HG02943 (cell line): ENCODE measurements around the gene NPTX1.
A peak's percentile ranks its signal among the peaks of the same experiment; 100 is the strongest.

Experiments
- ATAC-seq: cut with Tn5 transposase; IDR thresholded peaks from one replicate; pipeline ENCODE4 v1.9.1; 2021; ENCODE audit warnings: mild to moderate bottlenecking, low read depth, moderate library complexity; ENCODE audit not compliant: unreplicated experiment

NPTX1 gene

DNA sequence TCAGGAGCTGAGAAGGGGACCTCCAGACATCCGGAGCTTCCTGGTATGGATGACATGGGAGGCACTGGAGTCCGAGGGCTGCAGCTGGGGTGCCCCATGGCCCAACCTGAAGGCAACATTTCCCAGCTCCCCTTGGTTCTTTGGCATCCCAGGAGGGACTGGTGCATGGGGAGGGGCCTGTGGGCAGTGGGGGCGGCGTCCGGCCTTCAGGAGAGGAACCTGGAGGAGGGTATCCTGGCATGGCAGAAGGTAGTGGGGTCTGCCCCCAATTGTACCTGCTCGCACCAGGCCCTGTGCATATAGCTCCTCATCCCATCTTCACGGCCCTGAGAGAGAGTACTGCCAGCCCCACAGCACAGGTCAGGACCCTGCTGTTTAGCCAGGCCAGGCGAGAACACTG lies 11.9 kb downstream of the NPTX1 start:
- no peak for ATAC-seq

DNA sequence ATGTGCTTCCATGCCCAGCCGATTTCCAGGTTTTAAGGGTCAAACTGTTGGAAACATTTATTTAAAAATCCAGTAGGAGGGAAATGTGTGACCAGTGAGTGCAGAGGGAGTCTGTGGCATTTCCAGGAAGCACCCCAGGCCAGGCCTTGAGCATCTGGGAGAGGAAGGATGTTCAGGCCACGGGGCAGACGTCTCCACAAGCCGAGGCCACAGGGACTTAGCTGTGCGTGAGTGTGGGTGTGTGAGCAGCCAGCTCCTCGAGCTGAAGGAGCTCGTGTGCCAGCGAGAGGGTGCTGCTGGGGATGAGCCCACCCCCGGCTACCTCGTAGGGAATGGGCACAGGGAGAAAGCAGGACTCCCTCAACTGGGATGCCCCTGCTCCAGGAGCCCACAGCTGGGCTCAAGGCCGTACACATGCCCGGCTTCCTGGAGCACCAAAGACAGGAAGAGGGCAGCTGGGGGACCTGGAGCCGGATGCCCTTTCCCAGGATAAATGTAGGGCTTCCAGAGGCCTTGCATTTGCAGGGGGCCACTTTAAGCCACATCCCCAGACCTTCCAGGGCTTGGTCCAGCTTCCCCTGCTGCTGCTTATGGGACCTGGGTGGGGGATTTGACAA lies 12.5 kb downstream of the NPTX1 start:
- no peak for ATAC-seq

DNA sequence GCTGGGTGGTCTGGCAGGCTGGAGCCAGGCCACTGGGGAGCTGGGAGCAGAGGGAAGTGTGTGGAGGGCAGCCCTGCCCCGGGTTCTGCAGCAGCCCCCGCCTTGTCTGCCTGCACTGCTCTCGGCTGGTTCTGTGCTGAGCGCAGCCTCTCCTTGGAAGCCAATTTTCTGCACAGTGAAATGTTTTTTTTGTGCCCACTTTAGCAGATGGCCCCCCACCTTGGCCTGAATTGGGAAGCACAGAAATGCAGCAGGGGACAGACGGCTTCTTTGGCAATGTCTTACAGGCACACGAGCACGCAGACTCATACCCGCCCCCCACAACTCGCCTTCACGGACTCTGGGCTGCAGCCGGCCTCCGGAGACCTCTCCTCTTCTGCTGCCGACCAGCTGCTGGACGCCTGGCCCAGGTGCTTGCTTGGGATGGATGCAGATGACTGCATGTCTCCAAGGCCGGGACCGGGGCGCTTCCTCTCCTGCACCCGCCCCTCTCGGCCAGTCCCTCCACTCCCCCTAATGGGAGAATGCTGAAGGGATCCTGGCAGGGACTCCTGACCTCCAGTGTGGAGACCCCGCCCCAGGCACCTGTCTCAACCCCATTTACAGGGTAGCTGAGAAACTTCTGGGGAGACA lies 14.8 kb downstream of the NPTX1 start:
- ATAC-seq: no peak

DNA sequence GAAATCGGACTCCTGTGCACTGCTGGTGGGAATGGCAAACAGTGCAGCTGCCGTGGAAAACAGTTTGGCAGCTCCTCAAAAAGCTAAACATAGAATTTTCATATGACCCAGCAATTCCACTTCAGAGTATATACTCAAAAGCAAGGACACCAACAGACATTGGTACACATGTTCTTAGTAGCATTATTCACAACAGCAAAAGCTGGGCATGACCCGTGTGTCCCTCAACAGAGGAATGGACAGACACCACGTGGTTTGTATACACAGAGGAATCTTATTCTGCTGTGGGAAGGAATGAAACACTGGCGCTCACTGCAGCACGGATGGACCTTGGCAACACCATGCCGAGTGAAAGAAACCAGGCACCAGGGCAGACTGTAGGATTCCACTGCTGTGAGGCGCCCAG lies 16.0 kb downstream of the NPTX1 start:
- no peak for ATAC-seq

DNA sequence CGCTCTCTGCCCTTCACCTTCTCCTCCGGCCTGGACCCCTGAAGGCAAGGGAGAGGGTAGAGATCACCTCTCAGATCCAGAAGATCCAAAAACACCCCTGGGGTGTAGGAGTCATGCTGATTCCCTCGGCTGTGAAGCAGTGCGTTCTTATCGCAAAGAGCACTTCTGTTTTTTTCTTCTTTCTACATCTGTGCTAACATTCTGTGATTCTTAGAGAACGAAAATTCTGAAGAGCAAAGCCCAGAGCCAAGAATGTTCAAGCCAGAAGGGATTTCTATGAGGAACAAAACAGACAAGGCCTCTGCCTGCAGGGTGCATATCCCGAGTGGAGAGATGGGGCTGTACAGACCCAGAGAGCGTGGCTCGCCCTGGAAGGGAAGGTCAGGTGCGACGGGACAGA lies 17.2 kb downstream of the NPTX1 start:
- no peak for ATAC-seq

DNA sequence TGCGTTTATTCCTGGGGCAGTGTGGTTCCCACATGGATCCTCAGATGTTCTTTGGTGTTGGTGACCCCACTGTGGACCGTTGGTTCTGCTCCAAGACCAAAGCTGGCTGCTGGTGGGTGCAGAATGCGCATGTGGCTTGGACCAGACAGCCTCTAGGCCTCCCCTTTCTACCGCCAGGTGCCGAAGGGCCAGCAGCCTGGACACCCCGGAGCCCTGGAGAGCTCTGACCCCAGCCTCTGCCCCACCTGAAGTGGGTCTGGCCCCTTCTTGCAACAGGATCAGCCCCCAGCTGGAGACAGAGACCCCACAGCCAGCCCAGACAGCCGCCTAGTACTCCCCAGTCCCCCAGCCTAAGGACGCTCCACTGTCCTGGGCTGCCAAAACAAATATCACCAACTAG lies 18.4 kb downstream of the NPTX1 start:
- no peak for ATAC-seq

DNA sequence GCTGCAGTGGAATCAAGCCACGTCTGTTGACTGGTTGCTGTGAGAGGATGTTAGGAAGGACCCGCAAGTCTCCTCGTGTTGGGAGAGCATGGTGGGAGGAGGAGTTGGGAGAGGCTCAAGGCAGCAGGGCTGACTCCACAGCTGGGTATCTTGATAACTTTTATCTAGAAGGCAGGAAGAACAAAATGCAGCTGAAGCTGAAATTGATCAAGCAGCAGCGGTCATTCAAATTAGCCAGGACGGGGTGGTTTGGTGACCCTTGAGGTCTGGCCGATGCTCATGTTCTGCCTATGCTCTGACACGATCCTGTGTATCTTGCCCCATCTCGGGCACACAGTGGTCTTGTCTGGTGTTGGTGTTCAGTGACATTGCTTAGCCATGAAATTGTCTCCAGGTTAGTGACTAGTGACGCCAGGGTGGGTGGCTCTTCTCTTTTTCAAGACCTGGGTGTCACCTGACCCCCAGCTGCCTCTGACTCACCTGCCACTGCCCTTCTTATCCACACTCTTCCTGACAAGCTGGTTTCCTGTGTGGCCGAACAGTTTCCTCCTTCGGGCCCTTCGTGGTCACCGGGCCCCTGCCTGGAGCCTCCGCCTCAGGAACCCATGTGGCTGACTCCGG lies 19.1 kb downstream of the NPTX1 start:
- ATAC-seq: no peak

DNA sequence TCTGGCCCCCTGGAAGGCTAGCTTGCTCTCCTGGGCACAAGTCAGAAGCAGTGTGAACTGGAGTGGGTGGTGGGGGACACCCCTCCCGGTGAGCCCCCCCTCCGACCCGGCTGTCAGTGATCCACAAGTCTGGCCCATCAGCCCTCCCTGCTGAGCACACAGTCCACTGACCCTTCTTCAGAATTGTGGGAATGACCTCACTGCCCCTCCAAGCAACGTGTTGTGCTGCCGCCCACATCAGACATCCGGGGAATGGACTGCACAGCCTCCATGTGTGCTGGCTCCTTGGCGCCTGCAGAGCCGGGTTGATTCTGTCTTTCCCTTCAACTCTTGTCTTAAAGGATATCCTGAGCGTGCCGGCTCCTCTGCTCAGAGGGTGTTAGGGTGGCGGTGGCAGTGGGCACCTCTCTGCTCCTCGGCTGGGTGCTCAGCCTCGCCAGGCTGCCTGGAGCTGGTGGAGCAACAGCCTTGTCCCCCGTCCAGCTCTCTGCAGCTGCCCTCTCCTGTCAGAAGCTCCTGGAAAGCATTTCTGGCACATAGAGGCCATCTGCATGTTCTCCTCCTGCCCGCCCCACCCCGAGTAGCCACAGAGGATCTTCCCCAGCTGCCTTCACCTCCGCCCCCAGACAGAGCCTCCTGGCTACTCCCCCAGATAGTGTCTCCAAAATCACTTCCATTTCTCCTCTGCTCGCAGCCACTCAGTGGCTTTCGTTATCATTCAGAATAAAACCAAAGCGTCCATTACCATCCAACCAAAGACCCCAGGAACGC lies 19.8 kb downstream of the NPTX1 start:
- ATAC-seq: no peak

DNA sequence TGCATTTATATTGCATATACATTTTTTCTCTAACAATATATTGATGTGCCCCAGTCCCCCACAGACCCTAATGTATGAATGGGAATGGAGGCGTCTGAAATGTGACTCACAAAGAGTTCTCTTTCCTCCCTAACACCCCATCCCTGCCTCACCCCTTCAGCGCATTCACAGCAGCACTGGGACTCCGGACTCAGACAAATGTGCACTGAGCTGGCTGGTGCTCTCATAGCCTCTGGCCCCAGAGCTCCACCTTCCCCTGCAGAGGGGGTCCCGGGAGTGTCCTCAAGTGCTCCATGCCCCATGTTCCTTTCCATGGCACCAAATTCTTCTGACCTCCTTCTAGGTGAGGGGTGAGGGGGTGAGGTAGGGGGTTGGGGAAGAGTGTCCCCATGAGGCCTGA lies 20.6 kb downstream of the NPTX1 start:
- ATAC-seq: no peak

DNA sequence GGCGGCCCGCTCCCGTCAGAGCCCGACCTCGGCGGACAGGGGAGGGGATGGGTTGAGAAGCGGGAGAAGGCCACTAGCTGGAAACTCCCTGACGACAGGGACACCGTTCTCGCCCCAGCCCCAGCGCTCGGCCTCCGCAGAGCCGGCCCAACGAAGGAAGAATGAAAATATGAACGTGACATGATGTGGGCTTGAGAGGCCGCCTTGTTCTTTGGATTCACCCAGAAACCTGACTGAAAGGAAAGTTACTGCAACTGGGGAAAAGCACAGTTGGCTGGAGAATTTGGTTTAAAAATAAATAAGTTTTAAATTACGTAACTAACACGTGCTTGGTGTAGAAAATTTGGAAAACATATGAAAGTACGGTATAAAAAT lies 21.1 kb downstream of the NPTX1 start:
- ATAC-seq: no peak

DNA sequence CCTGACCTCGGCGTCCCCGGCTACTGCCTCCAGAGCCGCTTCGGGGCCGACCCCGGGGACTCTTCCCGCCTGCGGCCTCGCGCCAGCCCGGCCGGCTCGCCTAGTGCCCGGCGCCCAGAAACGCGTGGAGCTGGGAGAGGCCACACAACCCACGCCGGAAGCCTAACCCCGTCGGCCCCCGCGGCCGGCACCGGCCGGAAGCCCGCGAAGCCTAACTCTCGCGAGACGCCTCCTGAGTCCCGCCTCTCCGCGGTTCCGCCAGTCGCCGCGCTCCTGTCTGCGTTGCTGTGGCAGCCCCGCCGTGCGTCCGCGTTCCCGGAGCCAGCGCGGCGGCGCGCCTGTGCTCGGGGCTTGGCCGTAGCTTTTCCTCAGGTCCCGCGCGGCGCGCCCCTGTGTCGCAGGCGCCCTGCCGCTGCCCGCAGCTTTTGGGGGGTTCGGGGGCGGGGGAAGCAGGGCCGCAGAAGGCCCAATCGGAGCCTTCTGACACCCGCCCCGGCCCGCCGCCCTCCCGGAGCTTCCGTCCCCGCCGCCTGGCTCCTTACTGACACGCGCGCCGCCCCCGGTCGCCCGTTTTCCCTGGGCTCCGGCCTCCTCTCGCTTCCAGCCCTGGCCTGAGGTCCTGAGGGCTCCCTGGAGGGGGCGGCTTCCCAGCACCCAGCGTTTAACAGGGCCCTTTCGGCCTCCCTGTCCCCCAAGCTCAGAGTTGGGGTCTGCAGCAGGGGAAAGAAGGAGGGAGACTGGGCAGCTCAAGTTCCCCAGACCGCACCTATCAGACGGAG lies 21.7 kb downstream of the NPTX1 start:
- peak; percentile 66 for ATAC-seq

DNA sequence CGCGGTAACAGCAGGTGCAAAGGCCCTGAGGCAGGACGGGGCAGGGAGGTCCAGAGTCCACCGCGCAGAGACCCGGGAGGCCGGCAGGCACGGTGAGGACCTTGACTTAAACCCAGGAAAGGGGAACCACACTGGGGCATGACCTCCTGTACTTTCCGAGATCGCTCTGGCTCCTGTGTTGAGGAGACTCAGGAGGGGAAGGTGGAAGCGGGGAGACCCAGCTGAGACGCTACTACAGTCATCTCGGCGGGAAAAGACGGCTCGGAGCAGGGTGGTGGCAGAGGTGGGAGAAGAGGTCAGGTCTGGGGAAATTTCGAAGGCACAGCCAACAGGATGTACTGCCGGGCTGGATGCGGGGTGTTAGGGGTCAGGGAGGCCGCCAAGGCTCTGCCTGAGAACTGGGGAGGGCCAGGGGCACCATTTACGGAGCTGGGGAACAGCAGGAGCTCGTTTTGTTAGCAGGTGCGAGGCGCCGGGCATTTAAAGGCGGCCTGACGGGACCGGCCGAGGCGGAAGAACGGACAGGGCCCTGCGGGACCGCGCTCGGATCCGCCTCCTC lies 22.3 kb downstream of the NPTX1 start:
- ATAC-seq: peak; percentile 20

DNA sequence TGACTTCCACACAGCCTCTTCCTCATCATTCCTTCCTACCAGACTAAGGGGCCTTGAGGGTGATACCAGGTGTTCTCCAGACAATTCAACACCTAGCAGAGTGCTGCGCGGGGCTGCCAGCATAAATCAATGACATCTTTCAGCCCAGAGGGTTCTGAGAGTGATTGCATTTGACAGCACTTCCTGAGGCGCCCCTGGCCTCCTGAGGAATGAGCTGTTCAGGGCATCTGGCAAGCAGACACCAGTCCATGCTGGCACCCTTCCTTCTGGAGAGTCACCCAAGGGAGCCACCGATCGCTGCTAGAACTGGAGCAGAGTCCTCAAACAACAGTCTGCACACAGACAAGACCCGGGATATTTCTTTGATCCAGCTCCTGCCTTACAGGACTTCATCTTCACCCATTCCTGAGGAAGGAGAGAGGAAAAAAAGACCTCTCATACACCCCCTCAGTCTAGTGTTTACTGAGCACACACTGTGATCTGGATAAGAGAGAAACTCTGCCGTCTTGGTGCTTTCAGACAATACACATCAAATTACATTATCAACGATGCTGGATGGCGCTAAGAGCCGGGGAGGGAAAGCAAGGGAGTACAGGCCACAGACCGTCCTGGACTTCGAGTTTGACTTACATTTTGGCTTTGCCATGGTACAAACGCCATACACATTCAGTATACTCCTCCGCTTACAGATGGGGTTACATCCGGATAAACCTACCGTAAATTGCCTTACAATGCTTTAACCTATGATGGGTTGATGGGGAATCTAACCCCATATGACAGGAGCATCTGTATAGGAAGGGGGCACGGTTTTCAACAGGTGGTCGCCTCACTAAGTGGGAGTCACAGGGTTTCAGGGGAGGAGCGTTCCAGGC lies 23.0 kb downstream of the NPTX1 start:
- no peak for ATAC-seq

DNA sequence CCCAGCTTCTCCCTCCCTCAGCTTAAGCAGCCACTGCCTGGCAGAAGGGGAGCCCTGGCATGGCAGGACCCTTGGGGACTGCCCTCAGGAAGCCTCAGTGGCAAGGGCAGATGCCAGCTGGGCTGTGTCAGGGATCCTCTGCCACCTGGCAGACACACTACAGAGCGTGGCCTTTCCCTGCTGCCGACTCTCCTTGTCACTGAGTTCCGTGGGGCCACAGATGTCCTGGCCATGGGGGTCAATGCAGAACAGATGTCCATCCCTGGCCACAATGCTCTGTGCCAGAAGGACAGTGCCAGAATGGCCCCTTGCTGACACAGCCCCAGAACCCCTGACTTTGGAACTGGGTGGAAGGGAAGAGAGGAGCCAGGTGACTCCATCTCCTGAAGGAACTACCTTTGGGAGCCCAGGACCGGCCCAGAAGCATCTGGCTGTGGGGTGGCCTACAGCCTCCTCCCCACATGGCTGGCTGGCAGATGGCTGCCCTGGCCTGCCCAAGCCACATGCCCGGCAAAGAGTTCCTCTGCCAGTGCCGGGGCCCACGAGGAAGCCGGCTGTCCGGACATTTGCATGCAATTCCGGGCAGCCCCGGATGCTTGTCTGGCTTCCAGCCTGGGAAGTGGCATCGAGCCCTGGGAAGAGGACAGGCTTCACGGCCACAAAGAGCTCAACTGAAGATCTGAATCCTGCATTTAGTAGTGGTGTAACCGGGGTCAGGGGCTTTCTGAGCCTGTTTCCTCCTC lies 24.1 kb downstream of the NPTX1 start:
- no peak for ATAC-seq

DNA sequence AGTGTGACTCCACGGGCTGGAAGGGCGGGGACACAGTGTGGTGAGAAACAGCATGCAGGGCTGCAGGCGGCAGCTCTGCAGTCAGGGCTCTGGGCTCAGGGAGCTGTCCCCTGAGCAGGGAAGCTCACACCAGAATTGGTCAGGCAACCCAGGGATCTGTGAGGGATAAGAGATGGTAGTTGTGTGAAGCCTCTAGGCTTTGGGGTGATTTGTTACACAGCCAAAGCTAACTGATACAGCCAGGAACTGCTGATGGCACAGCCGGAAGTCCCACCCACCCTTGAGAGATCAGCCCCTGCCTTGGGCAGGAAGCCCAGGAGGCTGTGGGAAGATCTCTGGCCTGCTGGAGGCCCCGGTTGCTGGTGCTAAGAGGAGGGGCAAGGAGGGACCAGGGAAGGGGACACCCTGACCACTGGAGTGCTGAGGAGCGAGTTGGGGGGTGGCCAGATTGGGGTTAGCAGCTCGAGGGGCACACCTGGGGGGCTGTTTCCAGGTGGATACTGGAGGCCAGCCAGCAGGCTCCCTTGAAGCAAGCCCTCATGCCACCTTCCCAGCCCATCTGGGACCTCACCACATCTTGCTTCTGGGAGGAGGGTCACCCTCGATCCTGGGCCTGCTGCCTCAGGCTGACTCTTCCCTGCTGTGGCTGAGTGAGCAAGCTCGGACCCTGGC lies 25.2 kb downstream of the NPTX1 start:
- ATAC-seq: no peak

DNA sequence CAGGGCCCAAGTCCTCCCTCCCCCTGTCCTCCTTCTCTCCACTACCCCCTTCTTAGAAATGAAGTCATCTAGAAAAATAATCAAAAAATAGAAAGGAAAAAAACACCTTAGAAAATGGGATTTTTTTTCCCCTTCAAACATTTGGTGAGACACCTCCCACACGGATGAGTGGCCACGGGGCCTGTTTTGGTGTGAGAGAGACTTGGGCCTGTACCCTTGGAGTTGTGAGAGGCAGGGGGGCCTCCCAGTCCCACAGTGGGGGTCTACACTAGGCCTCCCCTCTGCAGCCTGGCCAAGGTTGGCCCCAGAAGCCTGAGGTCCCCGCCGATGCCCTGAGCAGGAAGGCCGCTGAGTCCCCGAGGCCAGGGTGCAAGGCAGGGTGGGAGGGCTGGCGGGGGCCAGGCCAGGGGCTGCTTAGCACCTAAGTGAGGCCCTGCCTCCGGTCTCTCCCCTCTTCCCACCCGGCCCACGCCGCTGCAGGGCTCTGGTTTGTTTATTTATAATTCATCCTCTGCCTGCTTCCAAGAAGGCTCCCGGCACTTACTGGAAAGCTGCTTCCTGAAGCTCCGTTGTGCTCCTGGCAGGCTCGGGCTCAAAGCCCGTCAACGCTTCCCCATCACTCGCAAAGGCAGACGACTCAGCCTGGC lies 26.4 kb downstream of the NPTX1 start:
- ATAC-seq: no peak

DNA sequence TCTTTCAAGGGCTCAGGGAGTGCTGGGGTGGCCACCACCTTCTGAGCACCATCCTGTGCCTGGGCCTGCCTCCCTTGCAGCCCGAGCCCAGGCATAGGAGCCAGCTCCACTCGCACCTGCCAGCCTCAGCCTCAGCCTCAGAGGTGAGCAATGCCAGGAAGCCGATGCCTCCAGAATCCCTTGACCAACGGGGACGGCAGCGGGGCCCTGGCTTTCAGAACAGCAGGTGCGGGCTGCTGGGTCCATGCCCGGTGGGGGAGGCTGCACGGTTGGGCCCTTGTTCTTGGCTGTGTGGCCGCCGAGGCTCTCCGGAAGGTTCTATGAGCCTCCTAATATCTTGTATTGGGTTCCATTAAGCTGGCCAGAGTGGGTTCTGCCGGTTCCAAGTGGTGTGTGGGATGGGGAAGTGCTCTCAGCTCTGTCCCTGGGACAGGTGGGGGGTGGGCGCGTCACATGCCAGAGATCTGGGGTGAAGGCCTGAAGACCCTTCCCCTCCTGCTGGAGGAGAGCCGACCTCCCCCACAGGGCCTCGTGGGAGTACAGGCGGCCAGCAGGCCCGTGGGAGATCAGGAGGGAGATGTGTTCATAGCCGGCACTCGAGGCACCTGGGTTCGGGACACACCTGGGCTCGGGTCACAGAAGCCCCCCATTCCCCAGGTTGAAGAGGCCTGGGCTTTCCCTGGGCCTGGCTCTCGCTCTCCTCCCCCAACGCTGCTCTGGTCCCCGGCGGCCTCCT lies 27.0 kb downstream of the NPTX1 start:
- ATAC-seq: no peak
